ENCODE data around the gene AWAT1.
"Not testable (repeated sequence)": the region's sequence is repeated elsewhere in the genome, so short reads cannot be mapped to it uniquely, and the experiment has no call there.

AWAT1 gene

DNA sequence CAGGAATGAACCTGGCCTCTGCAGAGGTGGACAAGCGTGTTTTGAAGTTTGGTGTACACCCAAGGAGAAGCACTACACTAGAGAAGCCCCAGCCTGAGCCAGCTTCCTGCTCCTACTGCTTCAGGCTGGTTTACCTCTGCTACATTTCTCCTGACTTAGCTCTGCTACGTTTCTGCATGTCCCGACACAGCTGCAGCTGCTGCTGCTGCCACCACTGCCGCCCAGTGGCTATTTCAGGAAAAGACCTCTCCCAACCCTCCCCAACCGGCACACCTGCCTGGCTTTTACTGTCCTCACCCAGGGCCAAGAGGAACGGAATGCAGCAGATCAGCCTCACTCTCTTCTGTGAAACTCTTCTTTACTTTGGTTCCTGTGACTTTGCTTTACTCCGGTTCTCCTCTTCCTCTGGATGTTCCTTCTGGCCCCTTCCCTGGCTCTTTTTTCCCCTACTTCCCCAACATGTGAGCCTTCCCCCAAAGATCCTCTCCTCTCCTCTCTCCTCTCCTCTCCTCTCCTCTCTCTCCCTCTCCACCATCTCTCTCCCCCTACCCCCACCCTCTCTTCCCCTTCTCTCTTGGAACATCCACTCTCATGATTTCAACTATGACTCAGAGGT, 28.6 kb downstream of the AWAT1 start:
- DNase-seq: no peak

DNA sequence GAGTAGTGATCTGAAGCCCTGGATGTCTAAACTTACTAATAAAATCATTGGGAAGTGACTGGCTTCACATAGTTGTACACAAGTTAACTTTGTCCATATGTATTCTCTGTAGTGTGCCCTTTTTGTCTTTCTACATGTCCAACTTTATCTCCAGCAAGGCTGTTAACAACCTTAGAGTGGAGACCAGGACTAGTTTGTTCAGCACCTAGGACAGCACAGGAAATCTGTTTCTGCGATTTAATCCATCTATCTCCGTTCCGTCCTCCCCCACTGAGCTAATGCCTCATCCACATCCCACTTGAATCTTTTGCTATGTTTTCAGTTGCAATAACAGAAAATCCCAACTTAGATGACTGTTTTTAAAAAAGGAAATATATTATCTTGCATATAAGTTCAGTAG, 30.3 kb downstream of the AWAT1 start:
- DNase-seq: no peak

DNA sequence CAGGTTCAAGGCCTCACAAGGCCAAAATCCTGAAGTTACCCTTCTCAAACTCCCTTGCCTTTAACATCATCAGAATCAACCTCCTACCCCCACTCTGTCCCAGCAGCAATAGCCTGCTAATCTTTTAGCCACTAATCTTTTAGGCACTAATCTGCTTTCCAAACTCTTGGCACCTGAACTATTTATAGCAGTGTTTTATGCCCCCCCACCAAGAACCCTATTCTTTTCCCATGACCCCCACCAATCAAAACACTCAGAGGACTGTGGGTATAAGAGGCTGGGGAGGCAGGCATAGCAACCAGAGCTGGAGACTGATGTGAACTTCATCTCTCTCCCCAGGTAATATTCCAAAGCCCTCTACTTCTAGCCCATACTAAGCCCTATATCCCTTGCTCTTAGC, 33.6 kb downstream of the AWAT1 start, which contains the start of gene ARR3:
Gene ARR3, plus strand, starts transcription at position 301 of the 400 bp plus-strand sequence. CDS start 1,052 bp downstream, outside the sequence.
- DNase-seq: no peak

DNA sequence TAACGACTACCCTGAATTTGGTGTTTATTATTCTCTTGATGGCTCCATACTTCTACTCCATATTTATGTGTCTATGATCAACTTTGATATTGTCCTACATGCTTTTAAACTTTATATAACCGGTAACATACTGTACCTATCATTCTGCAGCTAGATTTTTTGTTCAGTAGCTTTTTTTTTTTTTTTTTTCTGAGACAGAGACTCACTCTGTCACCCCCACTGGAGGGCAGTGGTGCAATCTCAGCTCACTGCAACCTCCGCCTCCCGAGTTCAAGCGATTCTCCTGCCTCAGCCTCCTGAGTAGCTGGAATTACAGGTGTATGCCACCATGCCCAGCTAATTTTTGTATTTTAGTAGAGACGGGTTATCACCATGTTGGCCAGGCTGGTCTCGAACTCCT, 39.6 kb downstream of the AWAT1 start:
- DNase-seq: not testable (repeated sequence)

DNA sequence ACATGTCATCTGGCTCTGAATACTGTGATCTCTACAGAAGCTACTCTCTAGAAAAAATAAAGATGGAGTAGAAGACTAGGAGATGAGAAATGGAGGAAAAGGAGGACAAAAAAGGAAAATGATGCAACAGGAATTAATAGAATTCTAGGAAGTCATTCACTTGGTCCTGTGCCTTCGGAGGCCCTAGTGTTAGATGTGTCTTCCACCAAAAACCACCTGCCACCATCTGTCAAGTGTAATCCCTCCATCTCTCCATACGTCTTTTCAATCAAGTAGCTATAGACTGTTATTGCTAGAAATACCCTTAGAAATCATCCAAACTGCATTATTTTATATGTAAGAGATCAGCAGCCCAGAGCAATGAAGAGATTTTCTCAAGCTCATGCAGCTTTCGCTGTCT, 44.6 kb downstream of the AWAT1 start:
- DNase-seq: no peak

DNA sequence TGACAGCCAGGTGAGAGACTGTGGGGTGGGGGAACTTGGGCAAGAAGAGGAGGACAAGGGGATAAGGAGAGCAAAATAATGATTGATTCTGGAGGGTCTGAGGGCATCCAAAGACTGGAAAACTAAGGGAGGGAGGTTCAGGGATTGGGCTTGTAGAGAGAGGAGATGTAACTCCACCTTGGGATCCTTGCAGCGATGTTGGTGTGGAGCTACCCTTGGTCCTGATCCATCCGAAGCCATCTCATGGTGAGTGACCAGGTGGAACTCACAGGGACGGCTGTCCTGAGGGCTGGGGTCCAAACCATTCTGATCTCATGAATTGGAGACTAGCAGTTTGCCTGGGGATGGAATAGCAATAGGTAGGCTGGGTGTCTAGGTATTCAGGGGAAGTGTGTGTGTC, 46.1 kb downstream of the AWAT1 start:
- DNase-seq: no peak

DNA sequence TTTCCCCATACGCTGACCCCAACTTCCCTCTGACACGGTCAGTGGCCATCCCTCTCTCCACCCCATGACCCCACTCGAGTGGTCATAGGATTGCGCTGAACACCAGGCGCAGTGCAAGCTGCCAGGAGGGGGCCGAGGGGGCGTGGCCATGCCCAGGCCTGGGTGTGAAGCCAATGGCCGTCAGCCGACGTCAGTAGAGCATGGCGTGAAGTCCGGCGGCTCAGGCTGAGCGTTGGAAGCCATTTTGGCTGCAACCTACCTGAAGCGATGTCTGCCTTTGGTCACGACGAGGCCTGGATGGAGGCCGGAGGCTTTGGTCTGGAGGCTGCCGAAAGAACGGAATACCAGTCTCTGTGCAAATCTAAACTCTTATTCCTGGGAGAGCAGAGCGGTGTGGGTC, 47.5 kb downstream of the AWAT1 start, which contains the start of gene RAB41:
Gene RAB41, plus strand, starts transcription at position 222 of the 400 bp plus-strand sequence. Its CDS starts 46 bp downstream, at position 268.
- DNase-seq: no peak

DNA sequence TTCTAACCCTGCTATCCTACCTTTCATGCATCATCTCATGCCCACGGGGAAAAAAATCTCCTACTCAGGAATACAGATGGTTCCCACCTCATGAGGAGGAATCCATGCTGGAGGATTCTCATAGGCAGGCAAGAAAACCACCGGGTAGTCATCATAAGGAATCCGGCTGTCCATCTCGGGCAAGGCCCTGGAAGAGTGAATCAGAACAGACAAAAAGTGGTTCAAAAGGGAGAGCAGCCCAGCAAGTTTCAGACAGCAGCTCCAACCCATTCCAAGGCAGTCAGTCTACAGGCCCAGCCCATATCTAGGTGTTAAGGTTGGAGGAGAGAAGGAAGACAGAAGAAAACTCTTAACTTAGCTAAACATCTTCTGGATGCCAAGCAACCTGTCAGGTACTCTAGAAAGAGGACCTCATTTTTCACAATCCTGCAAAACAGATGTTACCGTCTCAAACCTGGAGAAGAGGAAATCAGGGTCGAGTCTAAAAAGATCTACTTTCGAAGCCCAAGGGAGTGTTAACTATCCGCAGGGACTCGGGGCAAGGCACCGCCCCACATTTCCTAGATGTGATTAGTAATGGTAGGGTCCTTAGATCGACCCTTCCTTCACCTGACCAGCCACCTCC, 54.8 kb downstream of the AWAT1 start:
- no peak for DNase-seq
